Purkinje cell (primary cell): ENCODE data around the gene SEC63. TPM values are rescaled to one million over a fixed set of nuclear protein-coding genes. Genes with fewer than 3 reads are reported as not detected.

Source experiments
- polyA plus RNA-seq: library from polyadenylated mRNA; unstranded; fragments of >200 nt; fragmentation: Nextera tagmentation; gene quantifications from 2 replicates; pipeline ENCODE4 v1.2.1, GENCODE V29; 2014

SEC63 gene, protein sequence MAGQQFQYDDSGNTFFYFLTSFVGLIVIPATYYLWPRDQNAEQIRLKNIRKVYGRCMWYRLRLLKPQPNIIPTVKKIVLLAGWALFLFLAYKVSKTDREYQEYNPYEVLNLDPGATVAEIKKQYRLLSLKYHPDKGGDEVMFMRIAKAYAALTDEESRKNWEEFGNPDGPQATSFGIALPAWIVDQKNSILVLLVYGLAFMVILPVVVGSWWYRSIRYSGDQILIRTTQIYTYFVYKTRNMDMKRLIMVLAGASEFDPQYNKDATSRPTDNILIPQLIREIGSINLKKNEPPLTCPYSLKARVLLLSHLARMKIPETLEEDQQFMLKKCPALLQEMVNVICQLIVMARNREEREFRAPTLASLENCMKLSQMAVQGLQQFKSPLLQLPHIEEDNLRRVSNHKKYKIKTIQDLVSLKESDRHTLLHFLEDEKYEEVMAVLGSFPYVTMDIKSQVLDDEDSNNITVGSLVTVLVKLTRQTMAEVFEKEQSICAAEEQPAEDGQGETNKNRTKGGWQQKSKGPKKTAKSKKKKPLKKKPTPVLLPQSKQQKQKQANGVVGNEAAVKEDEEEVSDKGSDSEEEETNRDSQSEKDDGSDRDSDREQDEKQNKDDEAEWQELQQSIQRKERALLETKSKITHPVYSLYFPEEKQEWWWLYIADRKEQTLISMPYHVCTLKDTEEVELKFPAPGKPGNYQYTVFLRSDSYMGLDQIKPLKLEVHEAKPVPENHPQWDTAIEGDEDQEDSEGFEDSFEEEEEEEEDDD
- polyA plus RNA-seq, result 75.9 and 78.3 TPM in 2 replicates

GRCh38 chr6:107957909-107958688, at the start of gene SEC63:
Gene SEC63 (minus strand): TSS chr6:107958208. CDS start chr6:107958009, 199 bp downstream.

Other genes starting within 250 kb of the SEC63 start
- 0.39 TPM in 1 of 2 replicates, not detected in the other for gene SCML4, start 133.9 kb downstream of the SEC63 start, polyA plus RNA-seq
- gene OSTM1, start 116.5 kb upstream of the SEC63 start, polyA plus RNA-seq, result 82.2 and 103 TPM in 2 replicates
- gene NR2E1, start 207.8 kb upstream of the SEC63 start, polyA plus RNA-seq, result not detected in 2 replicates